SK-N-SH (cell line): ENCODE data around the gene SHF. TPM values are rescaled to one million over a fixed set of nuclear protein-coding genes. Genes with fewer than 3 reads are reported as not detected.

ENCODE experiments used
- CTCF ChIA-PET: fragments of 300-600, 350-600 bp; formaldehyde crosslinking; extraction: SDS; loops from one replicate; lab custom pipeline; 2021; lab: Yijun Ruan, JAX
- POLR2A ChIA-PET: fragments of 350-600 bp; sonication (Branson Sonifier 250); formaldehyde crosslinking; extraction: SDS; loops from one replicate; lab custom pipeline; 2020; ENCODE audit warnings: antibody characterized with exemption, inconsistent platforms; lab: Yijun Ruan, JAX
- DNase-seq: peaks from one replicate; pipeline ENCODE4 v3.0.0; 2012
- H2AFZ ChIP-seq: fragments of 200-600 bp; sonication (generic); 2 replicates; pipeline ENCODE4 v1.8.1; 2016; ENCODE audit warnings: antibody characterized with exemption, mild to moderate bottlenecking, low read depth
- H3F3A ChIP-seq: fragments of 200-600 bp; sonication (generic); replicated peaks from 2 replicates; pipeline ENCODE3; 2016; ENCODE audit warnings: antibody characterized with exemption, mild to moderate bottlenecking; ENCODE audit not compliant: insufficient read depth
- H3K27ac ChIP-seq, 2 experiments: fragments of 200-500 bp in 1 of 2; fragments of 200-600 bp in 1 of 2; sonication (Bioruptor generic) in 1 of 2; sonication (generic), shearing (Covaris generic) in 1 of 2; 2 replicates each; pipeline versions ENCODE4 v1.5.1 to v1.6.1; 2014 to 2016; ENCODE audit warnings: low read depth in 2 of 2, inconsistent platforms in 1 of 2, low read length in 1 of 2, mild to moderate bottlenecking in 1 of 2, mixed read lengths in 1 of 2
- H3K27me3 ChIP-seq: fragments of 200-600 bp; sonication (generic), shearing (Covaris generic); 2 replicates; pipeline ENCODE4 v1.6.1; 2016; ENCODE audit warnings: mixed run types; ENCODE audit not compliant: insufficient read depth
- H3K36me3 ChIP-seq, 2 experiments: fragments of 200-500 bp in 1 of 2; fragments of 200-600 bp in 1 of 2; sonication (Bioruptor generic) in 1 of 2; sonication (generic) in 1 of 2; replicated peaks in 1 of 2; 2 replicates each; pipeline versions ENCODE3 to v1.5.1; 2014 to 2016; ENCODE audit warnings: low read length in 1 of 2, mild to moderate bottlenecking in 1 of 2; ENCODE audit not compliant: insufficient read depth in 2 of 2, control insufficient read depth in 1 of 2
- H3K4me1 ChIP-seq, 2 experiments: fragments of 200-500 bp in 1 of 2; fragments of 200-600 bp in 1 of 2; sonication (Bioruptor generic) in 1 of 2; sonication (generic), shearing (Covaris generic) in 1 of 2; 2 replicates each; pipeline versions ENCODE4 v1.5.1 to v1.6.1; 2014 to 2016; ENCODE audit warnings: low read depth in 1 of 2, low read length in 1 of 2, mixed run types in 1 of 2; ENCODE audit not compliant: insufficient read depth in 2 of 2, control insufficient read depth in 1 of 2
- H3K4me2 ChIP-seq: fragments of 200-600 bp; sonication (generic), shearing (Covaris generic); 2 replicates; pipeline ENCODE4 v1.6.1; 2017; ENCODE audit warnings: mixed run types
- H3K4me3 ChIP-seq, 2 experiments: fragments of 200-500 bp in 1 of 2; fragments of 200-600 bp in 1 of 2; sonication (Bioruptor generic) in 1 of 2; sonication (generic), shearing (Covaris generic) in 1 of 2; 2 replicates each; pipeline versions ENCODE4 v1.5.1 to v1.8.1; 2014 to 2016; ENCODE audit warnings: low read depth in 2 of 2, inconsistent platforms in 1 of 2, low read length in 1 of 2, mild to moderate bottlenecking in 1 of 2, mixed read lengths in 1 of 2, moderate library complexity in 1 of 2
- H3K79me2 ChIP-seq: fragments of 200-600 bp; sonication (generic); 2 replicates; pipeline ENCODE4 v1.8.1; 2017; ENCODE audit warnings: mild to moderate bottlenecking; ENCODE audit not compliant: insufficient read depth
- H3K9ac ChIP-seq: fragments of 200-600 bp; sonication (generic); 2 replicates; pipeline ENCODE4 v1.6.1; 2017; ENCODE audit warnings: mixed run types
- H3K9me2 ChIP-seq: fragments of 200-600 bp; sonication (generic); 2 replicates; pipeline ENCODE4 v1.6.1; 2017; ENCODE audit warnings: mixed run types
- H3K9me3 ChIP-seq: fragments of 200-600 bp; sonication (generic); 2 replicates; pipeline ENCODE4 v1.6.1; 2017; ENCODE audit warnings: mixed run types, mild to moderate bottlenecking, moderate library complexity
- H4K20me1 ChIP-seq: fragments of 200-600 bp; sonication (generic); 2 replicates; pipeline ENCODE4 v1.6.1; 2017; ENCODE audit warnings: mild to moderate bottlenecking, mixed run types; ENCODE audit not compliant: insufficient read depth
- CHD2 ChIP-seq: fragments of 150-350 bp; IDR thresholded peaks from 2 replicates; pipeline ENCODE4 v1.6.1; 2018; ENCODE audit warnings: low read length; ENCODE audit not compliant: partially characterized antibody
- EZH2phosphoT487 ChIP-seq: fragments of 200-600 bp; sonication (generic); IDR thresholded peaks from 2 replicates; pipeline ENCODE4 v1.6.1; 2017; ENCODE audit warnings: low read depth, mixed run types, mild to moderate bottlenecking, antibody characterized with exemption, moderate library complexity, borderline replicate concordance
- FOXM1 ChIP-seq: IDR thresholded peaks from 2 replicates; pipeline ENCODE4 v1.4.0; 2012; ENCODE audit warnings: low read depth, mild to moderate bottlenecking
- GABPA ChIP-seq: IDR thresholded peaks from 2 replicates; pipeline ENCODE4 v1.4.0; 2012; ENCODE audit warnings: low read depth, mild to moderate bottlenecking
- IRF3 ChIP-seq: fragments of 150-350 bp; IDR thresholded peaks from 2 replicates; pipeline ENCODE4 v1.6.1; 2016; ENCODE audit warnings: mild to moderate bottlenecking, low read depth, low read length
- MEF2A ChIP-seq: IDR thresholded peaks from 2 replicates; pipeline ENCODE4 v1.4.0; 2012; ENCODE audit warnings: low read depth, borderline replicate concordance
- MXI1 ChIP-seq: IDR thresholded peaks from 2 replicates; pipeline ENCODE4 v1.6.1; 2012; ENCODE audit warnings: mild to moderate bottlenecking, low read depth, low read length, improper control_type of control experiment
- RCOR1 ChIP-seq: fragments of 150-350 bp; IDR thresholded peaks from 2 replicates; pipeline ENCODE4 v1.6.1; 2017; ENCODE audit warnings: antibody characterized with exemption, low read length
- REST ChIP-seq: IDR thresholded peaks from 2 replicates; pipeline ENCODE4 v1.6.1; 2012; ENCODE audit warnings: mild to moderate bottlenecking, low read depth, low read length, moderate library complexity
- RFX5 ChIP-seq: IDR thresholded peaks from 2 replicates; pipeline ENCODE4 v1.6.1; 2012; ENCODE audit warnings: mild to moderate bottlenecking, improper control_type of control experiment, low read length
- RXRA ChIP-seq: IDR thresholded peaks from 2 replicates; pipeline ENCODE4 v1.4.0; 2012; ENCODE audit warnings: low read depth, mild to moderate bottlenecking, borderline replicate concordance
- SIN3A ChIP-seq: IDR thresholded peaks from 2 replicates; pipeline ENCODE4 v1.6.1; 2012; ENCODE audit warnings: low read depth, mild to moderate bottlenecking, low read length, moderate library complexity, borderline replicate concordance
- SMC3 ChIP-seq: IDR thresholded peaks from 2 replicates; pipeline ENCODE4 v1.6.1; 2012; ENCODE audit warnings: low read depth, low read length, improper control_type of control experiment
- TEAD4 ChIP-seq: IDR thresholded peaks from 2 replicates; pipeline ENCODE4 v1.4.0; 2012; ENCODE audit warnings: mild to moderate bottlenecking, borderline replicate concordance; ENCODE audit not compliant: insufficient read depth
- ZBTB33 ChIP-seq: IDR thresholded peaks from 2 replicates; pipeline ENCODE4 v1.4.0; 2012; ENCODE audit warnings: low read depth, borderline replicate concordance
- WGBS: methylation state at CpG from one replicate; pipeline ENCODE4 v1.1.6; 2017; ENCODE audit warnings: low lambda C conversion rate; 5-methylcytosine and 5-hydroxymethylcytosine counted together
- polyA plus RNA-seq, 3 experiments: library from polyadenylated mRNA; depleted of rRNA; stranded (reverse); fragments of >200 nt; gene quantifications; 2 replicates each; pipeline ENCODE4 v1.2.3, GENCODE V29; 2012

SHF gene
- polyA plus RNA-seq, 1 of the 3 experiments (the other 2 are of a cell fraction) = 5.5 TPM

GRCh38 chr15:45185069-45185779 lies 2.5 kb downstream of the SHF start:
- no peak overlapping the region for H2AFZ ChIP-seq
- no peaks in the 10 kb centered on the region for H3K79me2 ChIP-seq
- TF ChIP-seq GABPA (no peak), TEAD4 (no peak), RFX5 (no peak), IRF3 (no peak), RXRA (no peak), CHD2 (no peak), SMC3 (no peak), ZBTB33 (no peak), REST (no peak), MXI1 (no peak), EZH2phosphoT487 (no peak), MEF2A (no peak), SIN3A (no peak), FOXM1 (no peak), RCOR1 (no peak)
- TF ChIP-seq, all 33 proteins: peak for 0
- no peaks in the 10 kb centered on the region for H4K20me1 ChIP-seq
- no peaks in the 10 kb centered on the region for H3K27me3 ChIP-seq
- ChIA-PET POLR2A (interaction anchor here (0.6 to 6.4 kb wide), 6 partner anchors 10 to 707 kb away, joined by 3 to 97 read pairs (median 12); no protein-coding TSS in a partner anchor), CTCF (interaction anchor here (0.7 to 5.3 kb wide), 9 partner anchors 13 to 273 kb away, joined by 3 to 41 read pairs (median 9); no protein-coding TSS in a partner anchor)
- H3K9me2 ChIP-seq = no peaks in the 10 kb centered on the region
- peak overlapping the region in 1 of 2 experiments; percentile 74; a peak in 1 of 4 replicates for H3K4me3 ChIP-seq
- peaks cover 7% of the 10 kb centered on the region for H3F3A ChIP-seq
- no peaks in the 10 kb centered on the region for H3K9me3 ChIP-seq
- peaks cover 18 to 61% of the 10 kb centered on the region in 2 experiments; a peak in 3 of 4 replicates for H3K4me1 ChIP-seq
- H3K27ac ChIP-seq = peak overlapping the region in 1 of 2 experiments; percentile 87; a peak in 2 of 4 replicates
- DNase-seq = peak; percentile 36
- H3K9ac ChIP-seq = no peak overlapping the region
- no peaks in the 10 kb centered on the region for H3K36me3 ChIP-seq
- 83% methylated on average over 3 of the region's 3 CpGs for WGBS
- H3K4me2 ChIP-seq = peak overlapping the region; percentile 81; the same call in 1 of the 2 replicates
